Body of pancreas (tissue), 4 donors: ENCODE measurements around the gene DNAJB2. TPM values are rescaled to one million over a fixed set of nuclear protein-coding genes. Genes with fewer than 3 reads are reported as not detected.

Experiments used
- ATAC-seq: fragments of 150-250 bp; one replicate; pipeline ENCODE4 v1.9.1; 2016
- DNase-seq, 4 donors: peaks; one replicate each; pipeline ENCODE4 v3.0.0-alpha.2; 2019
- H3K27ac ChIP-seq, 4 donors: fragments of 200-600 bp; sonication (generic); 1 replicate in 3 of 4; 2 replicates in 1 of 4; pipeline versions ENCODE4 v1.5.1 to v1.6.1; 2016 to 2019; ENCODE audit warnings: mild to moderate bottlenecking in 1 of 4, mixed read lengths in 1 of 4, moderate library complexity in 1 of 4
- H3K27me3 ChIP-seq, 2 donors: fragments of 200-600 bp; sonication (generic); one replicate each; pipeline ENCODE4 v1.6.0; 2016; ENCODE audit warnings: mild to moderate bottlenecking in 1 of 2
- H3K36me3 ChIP-seq, 2 donors: fragments of 200-600 bp; sonication (generic); replicated peaks in 1 of 2; 2 replicates each; pipeline ENCODE4 v1.5.1; 2016; ENCODE audit warnings: low read depth in 2 of 2; ENCODE audit not compliant: insufficient read depth in 1 of 2
- H3K4me1 ChIP-seq: fragments of 200-600 bp; sonication (generic); one replicate; pipeline ENCODE4 v1.6.0; 2016
- H3K4me3 ChIP-seq, 2 donors: fragments of 200-600 bp; sonication (generic); 1 replicate in 1 of 2; 2 replicates in 1 of 2; pipeline ENCODE4 v1.5.1; 2016 to 2019
- H3K9me3 ChIP-seq, 3 donors: fragments of 200-600 bp; sonication (generic); 1 replicate in 2 of 3; 2 replicates in 1 of 3; pipeline ENCODE4 v1.5.1; 2016
- CTCF ChIP-seq, 7 experiments: fragments of 450-650 bp in 4 of 7; fragments of 200-600 bp in 3 of 7; sonication (generic) in 3 of 7; IDR thresholded peaks; one replicate each; pipeline ENCODE4 v1.5.1; 2016 to 2019; ENCODE audit warnings: antibody characterized with exemption in 7 of 7
- POLR2A ChIP-seq, 3 donors: fragments of 450-650 bp; IDR thresholded peaks; one replicate each; pipeline ENCODE4 v1.6.1; 2016; ENCODE audit warnings: antibody characterized with exemption in 3 of 3, mild to moderate bottlenecking in 2 of 3
- WGBS, 2 donors: methylation state at CpG; one replicate each; pipeline ENCODE4 v1.1.5; 2017; 5-methylcytosine and 5-hydroxymethylcytosine counted together
- intact Hi-C: fragments of 100-400 bp; cut with DNase I; formaldehyde crosslinking; loops from one replicate; pipeline ENCODE4 v1.15.1; 2023
- total RNA-seq, 2 donors: library from RNA; depleted of rRNA; stranded (reverse); fragments of >200 nt; gene quantifications; one replicate each; pipeline ENCODE4 v1.1.0, GENCODE V29; 2016

DNAJB2 gene
- total RNA-seq, 2 donors from 2014 or later = 60.3 to 68.0 TPM

- Histone ChIP-seq H3K4me1 (no peaks in the 10 kb centered on the region), H3K27ac (no peak overlapping the region), H3K4me3 (no peak overlapping the region), H3K36me3 (no peaks in the 10 kb centered on the region), H3K9me3 (no peaks in the 10 kb centered on the region), H3K27me3 (no peaks in the 10 kb centered on the region)
- no peak for DNase-seq
- TF ChIP-seq CTCF (IDR thresholded peaks at IDR 0.05) (no peak), POLR2A (IDR thresholded peaks at IDR 0.05) (no peak)
- intact Hi-C loops = no loop called here
- no peak for ATAC-seq
- 70 to 71% methylated on average over 4 of the region's 4 CpGs for WGBS, 2 donors
Observed at GRCh38 chr2:219325136-219325535, 46.0 kb downstream of the DNAJB2 start.

GRCh38 chr2:219325657-219326315 lies 46.6 kb downstream of the DNAJB2 start:
- intact Hi-C loops = no loop called here
- Histone ChIP-seq H3K36me3 (no peaks in the 10 kb centered on the region), H3K4me3 (no peak overlapping the region), H3K4me1 (no peaks in the 10 kb centered on the region), H3K27me3 (no peaks in the 10 kb centered on the region), H3K9me3 (no peaks in the 10 kb centered on the region), H3K27ac (no peak overlapping the region)
- 51 to 53% methylated on average over 8 to 9 of the region's 9 CpGs for WGBS, 2 donors
- TF ChIP-seq CTCF (IDR thresholded peaks at IDR 0.05) (no peak), POLR2A (IDR thresholded peaks at IDR 0.05) (no peak)
- ATAC-seq (no peak), DNase-seq (no peak)

- H3K36me3 ChIP-seq = no peaks in the 10 kb centered on the region
- H3K4me3 ChIP-seq = no peak overlapping the region
- DNase-seq = peak in 2 of 4 donors; percentile 9 to 18
- TF ChIP-seq CTCF (IDR thresholded peaks at IDR 0.05) (no peak), POLR2A (IDR thresholded peaks at IDR 0.05) (no peak)
- H3K4me1 ChIP-seq = no peaks in the 10 kb centered on the region
- no peak overlapping the region for H3K27ac ChIP-seq
- intact Hi-C loops = no loop called here
- ATAC-seq = no peak
- no peaks in the 10 kb centered on the region for H3K9me3 ChIP-seq
- 40 to 48% methylated on average over 2 of the region's 2 CpGs for WGBS, 2 donors
- peaks cover 0 to 15% of the 10 kb centered on the region in 2 donors for H3K27me3 ChIP-seq
Observed at GRCh38 chr2:219327719-219328118, 48.6 kb downstream of the DNAJB2 start.

GRCh38 chr2:219331560-219332213 lies 52.5 kb downstream of the DNAJB2 start:
- Histone ChIP-seq H3K4me3 (no peak overlapping the region), H3K36me3 (no peaks in the 10 kb centered on the region), H3K27ac (no peak overlapping the region), H3K9me3 (no peaks in the 10 kb centered on the region), H3K27me3 (peaks cover 0 to 15% of the 10 kb centered on the region in 2 donors), H3K4me1 (no peaks in the 10 kb centered on the region)
- whole genome bisulfite sequencing, 2 donors = 9 to 23% methylated on average over 18 to 39 of the region's 39 CpGs
- DNase-seq (peak in 3 of 4 donors; percentile 6 to 32 (median 22)), ATAC-seq (no peak)
- intact Hi-C loops = no loop called here
- TF ChIP-seq CTCF (IDR thresholded peaks at IDR 0.05) = no peak
- no peak for TF ChIP-seq POLR2A (IDR thresholded peaks at IDR 0.05)
